Thyroid gland (tissue), 4 donors: ENCODE results near the gene GNAQ. TPM values are rescaled to one million over a fixed set of nuclear protein-coding genes. Genes with fewer than 3 reads are reported as not detected.
A peak's percentile ranks its signal among the peaks of the same experiment; 100 is the strongest.
"Not testable (repeated sequence)": the region's sequence is repeated elsewhere in the genome, so short reads cannot be mapped to it uniquely, and the experiment has no call there.

Experiments
- DNase-seq, 2 donors: peaks; one replicate each; pipeline ENCODE4 v3.0.0-alpha.2; 2019
- H3K27ac ChIP-seq, 3 donors: fragments of 200-600 bp; sonication (generic); 1 replicate in 2 of 3; 2 replicates in 1 of 3; pipeline ENCODE4 v1.5.1; 2016 to 2019; ENCODE audit warnings: mild to moderate bottlenecking in 1 of 3, moderate library complexity in 1 of 3
- H3K27me3 ChIP-seq: fragments of 200-600 bp; sonication (generic); one replicate; pipeline ENCODE4 v1.5.1; 2019
- H3K36me3 ChIP-seq, 2 donors: fragments of 200-600 bp; sonication (generic); one replicate each; pipeline ENCODE4 v1.5.1; 2016 to 2019
- H3K4me1 ChIP-seq, 2 donors: fragments of 200-600 bp; sonication (generic); one replicate each; pipeline ENCODE4 v1.5.1; 2017 to 2019
- H3K4me3 ChIP-seq, 3 donors: fragments of 200-600 bp; sonication (generic); replicated peaks in 1 of 3; 1 replicate in 2 of 3; 2 replicates in 1 of 3; pipeline ENCODE4 v1.5.1; 2016; ENCODE audit warnings: mild to moderate bottlenecking in 1 of 3
- H3K9me3 ChIP-seq: fragments of 200-600 bp; sonication (generic); one replicate; pipeline ENCODE4 v1.5.1; 2017
- POLR2A ChIP-seq, 2 donors: fragments of 450-650 bp; IDR thresholded peaks; one replicate each; pipeline ENCODE4 v1.6.1; 2017; ENCODE audit warnings: antibody characterized with exemption in 2 of 2, mild to moderate bottlenecking in 2 of 2, moderate library complexity in 1 of 2
- WGBS, 2 donors: methylation state at CpG; one replicate each; pipeline ENCODE4 v1.1.5; 2017; 5-methylcytosine and 5-hydroxymethylcytosine counted together
- intact Hi-C: fragments of 100-400 bp; cut with DNase I; formaldehyde crosslinking; loops from one replicate; pipeline ENCODE4 v1.15.1; 2023
- total RNA-seq, 4 donors: library from RNA; depleted of rRNA; stranded (reverse); fragments of >200 nt; gene quantifications; one replicate each; pipeline ENCODE4 v1.2.3, GENCODE V29; 2016
- TF ChIP-seq, protein P1 (sequence below), 6 experiments: fragments of 200-600 bp in 3 of 6; fragments of 450-650 bp in 3 of 6; sonication (generic) in 3 of 6; IDR thresholded peaks; one replicate each; pipeline ENCODE4 v1.5.1; 2016 to 2019; ENCODE audit warnings: antibody characterized with exemption in 6 of 6, mild to moderate bottlenecking in 2 of 6, inconsistent platforms in 1 of 6, moderate library complexity in 1 of 6

The GNAQ gene
- total RNA-seq, 4 donors from 2014 or later: 40.0 to 60.8 (median 58.1) TPM

DNA sequence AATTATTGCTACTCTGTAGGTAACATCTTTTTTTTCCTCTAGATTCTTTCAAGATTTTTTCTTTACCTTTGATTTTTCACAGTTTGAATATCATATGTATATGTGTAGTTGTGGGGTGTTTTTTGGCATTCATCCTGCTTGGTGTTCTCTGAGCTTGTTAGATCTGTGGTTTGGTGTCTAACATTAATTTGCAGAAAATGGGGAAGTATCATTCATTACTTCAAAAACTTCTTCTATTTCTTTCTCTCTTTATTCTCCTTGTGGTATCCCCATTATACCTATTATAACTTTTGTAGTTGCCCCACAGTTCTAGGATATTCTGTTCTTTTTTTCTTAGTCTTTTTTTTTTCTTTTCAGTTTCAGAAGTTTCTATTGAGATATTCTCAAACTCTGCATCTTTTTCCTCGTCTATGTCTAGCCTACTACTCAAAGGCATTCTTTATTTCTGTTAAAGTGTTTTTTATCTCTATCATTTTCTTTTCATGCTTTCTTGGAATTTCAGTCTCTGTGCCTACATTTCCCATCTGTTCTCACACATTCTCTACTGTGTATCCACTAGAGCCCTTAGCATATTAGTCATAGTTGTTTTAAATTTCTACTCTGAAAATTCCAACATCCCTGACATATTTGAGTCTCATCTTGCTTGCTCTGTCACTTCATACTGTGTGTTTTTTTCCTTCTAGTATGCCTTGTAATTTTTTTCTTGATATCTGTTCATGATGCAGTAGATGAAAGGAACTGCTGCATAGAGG is 323.4 kb downstream of the GNAQ start:
- TF ChIP-seq POLR2A (IDR thresholded peaks at IDR 0.05): no peak
- TF ChIP-seq, protein P1, sequence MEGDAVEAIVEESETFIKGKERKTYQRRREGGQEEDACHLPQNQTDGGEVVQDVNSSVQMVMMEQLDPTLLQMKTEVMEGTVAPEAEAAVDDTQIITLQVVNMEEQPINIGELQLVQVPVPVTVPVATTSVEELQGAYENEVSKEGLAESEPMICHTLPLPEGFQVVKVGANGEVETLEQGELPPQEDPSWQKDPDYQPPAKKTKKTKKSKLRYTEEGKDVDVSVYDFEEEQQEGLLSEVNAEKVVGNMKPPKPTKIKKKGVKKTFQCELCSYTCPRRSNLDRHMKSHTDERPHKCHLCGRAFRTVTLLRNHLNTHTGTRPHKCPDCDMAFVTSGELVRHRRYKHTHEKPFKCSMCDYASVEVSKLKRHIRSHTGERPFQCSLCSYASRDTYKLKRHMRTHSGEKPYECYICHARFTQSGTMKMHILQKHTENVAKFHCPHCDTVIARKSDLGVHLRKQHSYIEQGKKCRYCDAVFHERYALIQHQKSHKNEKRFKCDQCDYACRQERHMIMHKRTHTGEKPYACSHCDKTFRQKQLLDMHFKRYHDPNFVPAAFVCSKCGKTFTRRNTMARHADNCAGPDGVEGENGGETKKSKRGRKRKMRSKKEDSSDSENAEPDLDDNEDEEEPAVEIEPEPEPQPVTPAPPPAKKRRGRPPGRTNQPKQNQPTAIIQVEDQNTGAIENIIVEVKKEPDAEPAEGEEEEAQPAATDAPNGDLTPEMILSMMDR (IDR thresholded peaks at IDR 0.05): no peak

DNA sequence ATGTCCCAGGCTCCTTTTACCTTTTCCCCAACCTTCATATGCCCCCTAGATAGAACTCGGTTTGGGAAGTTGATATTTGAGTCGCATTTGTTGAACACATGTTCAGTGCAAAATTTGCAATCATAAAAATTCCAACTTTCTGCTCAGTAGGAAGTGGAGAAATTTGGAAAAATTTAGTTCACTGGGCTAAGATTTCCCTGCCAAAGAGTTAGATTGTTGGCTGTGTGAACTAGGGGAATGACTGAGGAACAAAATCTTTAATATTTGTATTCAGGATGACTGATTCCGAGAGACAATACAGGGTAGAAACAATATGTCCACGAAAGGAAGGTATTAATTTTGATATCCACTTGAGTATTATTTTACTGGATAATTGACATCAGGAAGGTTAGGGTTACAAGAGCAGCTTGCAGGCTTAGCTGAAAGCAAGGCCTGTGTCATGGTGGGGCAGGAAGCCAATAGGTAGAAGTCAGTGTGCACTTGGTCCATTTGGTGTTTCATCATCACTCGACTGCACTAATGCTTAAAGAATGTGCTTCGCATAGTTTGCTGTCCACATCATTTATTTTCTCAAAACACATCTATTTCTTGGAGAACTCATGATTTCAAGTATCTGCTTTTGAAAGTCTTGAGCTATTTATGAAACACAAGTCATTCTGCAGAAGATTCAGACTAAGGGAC is 324.1 kb downstream of the GNAQ start:
- Histone ChIP-seq H3K27me3 (no peaks in the 10 kb centered on the region), H3K27ac (peak overlapping the region in 1 of 3 donors; percentile 34), H3K9me3 (no peaks in the 10 kb centered on the region), H3K4me3 (no peak overlapping the region), H3K36me3 (no peaks in the 10 kb centered on the region), H3K4me1 (peaks cover 0 to 6% of the 10 kb centered on the region in 2 donors)
- DNase-seq: peak; percentile 67 to 82
- TF ChIP-seq, protein P1 (IDR thresholded peaks at IDR 0.05): no peak
- no peak for TF ChIP-seq POLR2A (IDR thresholded peaks at IDR 0.05)
- 66 to 76% methylated on average over 6 of the region's 6 CpGs for WGBS, 2 donors
- intact Hi-C loops: no loop called here

More for the DNA sequence above, 323.4 kb downstream of the GNAQ start:
- intact Hi-C loops: no loop called here
- H3K4me3 ChIP-seq: no peak overlapping the region
- peak overlapping the region in 2 of 3 donors; percentile 34 to 63 for H3K27ac ChIP-seq
- no peaks in the 10 kb centered on the region for H3K27me3 ChIP-seq
- WGBS, 2 donors: 87 to 98% methylated on average over 1 of the region's 1 CpG
- no peaks in the 10 kb centered on the region for H3K9me3 ChIP-seq
- H3K4me1 ChIP-seq: peaks cover 0 to 6% of the 10 kb centered on the region in 2 donors
- DNase-seq: no peak
- H3K36me3 ChIP-seq: no peaks in the 10 kb centered on the region

- intact Hi-C loops: no loop called here
- TF ChIP-seq, protein P1 (IDR thresholded peaks at IDR 0.05): no peak
- TF ChIP-seq POLR2A (IDR thresholded peaks at IDR 0.05): no peak
- H3K9me3 ChIP-seq: no peaks in the 10 kb centered on the region
- H3K4me3 ChIP-seq: no peak overlapping the region
- H3K27me3 ChIP-seq: no peaks in the 10 kb centered on the region
- peaks cover 0 to 6% of the 10 kb centered on the region in 2 donors for H3K4me1 ChIP-seq
- no peak for DNase-seq
- no peak overlapping the region for H3K27ac ChIP-seq
- no peaks in the 10 kb centered on the region for H3K36me3 ChIP-seq
Observed at GRCh38 chr9:77705636-77706035, 326.0 kb downstream of the GNAQ start.

- 92 to 93% methylated on average over 17 of the region's 52 CpGs for WGBS, 2 donors
- intact Hi-C loops, H3K4me1 ChIP-seq: not testable (repeated sequence)
Observed at GRCh38 chr9:77702521-77703390, 328.9 kb downstream of the GNAQ start.

GRCh38 chr9:77697238-77697984 is 334.2 kb downstream of the GNAQ start:
- intact Hi-C loops: no loop called here
- H3K27me3 ChIP-seq: no peaks in the 10 kb centered on the region
- no peaks in the 10 kb centered on the region for H3K36me3 ChIP-seq
- DNase-seq: no peak
- no peak overlapping the region for H3K27ac ChIP-seq
- H3K9me3 ChIP-seq: no peaks in the 10 kb centered on the region
- no peaks in the 10 kb centered on the region for H3K4me1 ChIP-seq
- WGBS, 2 donors: 100% methylated on average over 1 of the region's 1 CpG
- no peak overlapping the region for H3K4me3 ChIP-seq
- TF ChIP-seq POLR2A (IDR thresholded peaks at IDR 0.05): no peak

More at GRCh38 chr9:77702521-77703390, 328.9 kb downstream of the GNAQ start:
- not testable (repeated sequence) for H3K27me3 ChIP-seq, H3K9me3 ChIP-seq, DNase-seq, H3K4me3 ChIP-seq, H3K27ac ChIP-seq, H3K36me3 ChIP-seq

GRCh38 chr9:77690723-77691122 is 340.9 kb downstream of the GNAQ start:
- H3K4me3 ChIP-seq, H3K27me3 ChIP-seq, H3K36me3 ChIP-seq, H3K4me1 ChIP-seq, H3K27ac ChIP-seq, DNase-seq, H3K9me3 ChIP-seq, intact Hi-C loops: not testable (repeated sequence)
- WGBS, 2 donors: 96 to 100% methylated on average over 3 of the region's 3 CpGs

- H3K27me3 ChIP-seq, H3K36me3 ChIP-seq, H3K9me3 ChIP-seq, H3K27ac ChIP-seq, intact Hi-C loops, DNase-seq, H3K4me1 ChIP-seq, H3K4me3 ChIP-seq: not testable (repeated sequence)
- 80 to 93% methylated on average over 3 of the region's 3 CpGs for WGBS, 2 donors
Observed at GRCh38 chr9:77690119-77690518, 341.5 kb downstream of the GNAQ start.

DNA sequence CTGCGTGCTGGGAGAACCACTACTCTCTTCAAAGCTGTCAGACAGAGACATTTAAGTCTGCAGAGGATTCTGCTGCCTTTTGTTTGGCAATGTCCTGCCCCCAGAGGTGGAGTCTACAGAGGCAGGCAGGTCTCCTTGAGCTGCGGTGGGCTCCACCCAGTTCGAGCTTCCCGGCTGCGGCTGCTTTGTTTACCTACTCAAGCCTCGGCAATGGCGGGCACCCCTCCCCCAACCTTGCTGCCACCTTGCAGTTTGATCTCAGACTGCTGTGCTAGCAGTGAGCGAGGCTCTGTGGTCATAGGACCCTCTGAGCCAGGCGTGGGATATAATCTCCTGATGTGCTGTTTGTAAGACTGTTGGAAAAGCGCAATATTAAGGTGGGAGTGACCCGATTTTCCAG is 343.9 kb downstream of the GNAQ start:
- 94 to 97% methylated on average over 6 to 11 of the region's 11 CpGs for WGBS, 2 donors
- DNase-seq, H3K27me3 ChIP-seq, H3K4me3 ChIP-seq, H3K9me3 ChIP-seq, H3K27ac ChIP-seq, intact Hi-C loops, H3K4me1 ChIP-seq, H3K36me3 ChIP-seq: not testable (repeated sequence)
